ENCODE measurements around the gene TTLL1.
A peak's percentile ranks its signal among the peaks of the same experiment; 100 is the strongest.

Gene TTLL1

DNA sequence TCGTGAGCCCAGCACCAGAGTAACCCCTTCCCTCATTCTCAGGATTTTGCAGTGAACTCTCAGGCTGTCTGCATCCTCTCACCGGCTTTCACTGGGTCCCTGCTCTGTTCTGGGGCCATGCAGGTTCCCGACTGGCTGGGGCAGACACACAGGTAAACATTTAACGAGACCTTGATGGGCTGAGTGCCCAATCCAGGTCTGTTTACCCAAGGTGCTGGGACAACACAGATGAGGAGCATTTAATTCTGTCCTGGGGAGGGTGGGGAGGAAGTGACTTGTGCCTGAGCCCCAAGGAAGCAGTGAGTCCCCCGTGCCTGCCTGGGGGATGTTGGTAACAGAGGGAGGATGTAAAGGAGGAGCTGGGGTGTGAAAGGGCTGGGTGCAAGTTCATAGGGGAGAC is 25.8 kb upstream of the TTLL1 start:
- Histone ChIP-seq H4K20me1 (ENCODE audit: control insufficient read depth, insufficient read depth, low read depth, low read length) (no peaks in the 10 kb centered on the region), H3K27ac (ENCODE audit: low read depth, low read length) (no peak overlapping the region), H3K79me2 (ENCODE audit: control insufficient read depth, low read length) (no peaks in the 10 kb centered on the region)

DNA sequence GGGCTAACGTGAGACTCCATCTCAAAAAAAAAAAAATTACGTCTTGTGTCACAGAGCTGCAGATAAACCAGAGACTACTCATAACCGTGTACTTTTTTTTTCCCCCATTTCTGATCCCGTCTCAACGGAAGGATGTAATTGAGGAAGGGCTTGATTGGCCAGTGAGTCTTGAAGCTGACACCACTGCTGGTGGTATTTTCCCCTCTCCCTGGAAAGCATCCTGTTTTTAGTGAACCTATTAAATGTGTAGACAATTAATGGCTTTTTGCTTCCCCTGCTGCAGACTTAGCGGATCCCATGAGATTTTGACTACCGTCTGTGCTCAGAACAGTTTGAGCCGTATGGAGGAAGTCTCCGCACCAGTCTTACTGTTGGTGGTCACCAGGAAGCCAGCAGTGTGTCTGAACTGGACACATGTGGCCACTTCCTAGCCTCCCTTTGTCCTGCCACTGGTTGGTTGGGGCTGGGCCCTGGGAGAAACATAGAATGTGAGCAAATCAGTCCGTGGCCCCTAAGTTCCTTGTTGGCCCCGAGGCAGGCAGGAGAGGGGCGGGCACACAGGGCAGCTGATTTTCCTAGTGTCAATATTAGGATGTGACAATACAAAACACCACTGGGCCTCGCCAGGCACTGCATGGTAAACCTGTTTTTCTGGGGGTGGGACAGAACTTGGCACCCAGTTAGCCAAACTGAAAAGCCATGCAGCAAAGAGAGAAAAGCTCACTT is 24.5 kb upstream of the TTLL1 start:
- Histone ChIP-seq H4K20me1 (ENCODE audit: control insufficient read depth, insufficient read depth, low read depth, low read length) (no peaks in the 10 kb centered on the region), H3K4me3 (ENCODE audit: low read length) (no peak overlapping the region), H3K36me3 (ENCODE audit: control insufficient read depth, low read length) (no peaks in the 10 kb centered on the region)

More for the DNA sequence above, 25.8 kb upstream of the TTLL1 start:
- H3F3A ChIP-seq (ENCODE audit: control insufficient read depth, insufficient read depth) = no peaks in the 10 kb centered on the region
- H3K27me3 ChIP-seq (ENCODE audit: control insufficient read depth, low read length) = peaks cover 55% of the 10 kb centered on the region
- no peaks in the 10 kb centered on the region for H3K9me2 ChIP-seq (replicated peaks; ENCODE audit: control insufficient read depth, low read length)
- no peak for TF ChIP-seq EZH2phosphoT487 (IDR thresholded peaks at IDR 0.05; ENCODE audit: borderline replicate concordance, low read length)
- TF ChIP-seq, protein P1, sequence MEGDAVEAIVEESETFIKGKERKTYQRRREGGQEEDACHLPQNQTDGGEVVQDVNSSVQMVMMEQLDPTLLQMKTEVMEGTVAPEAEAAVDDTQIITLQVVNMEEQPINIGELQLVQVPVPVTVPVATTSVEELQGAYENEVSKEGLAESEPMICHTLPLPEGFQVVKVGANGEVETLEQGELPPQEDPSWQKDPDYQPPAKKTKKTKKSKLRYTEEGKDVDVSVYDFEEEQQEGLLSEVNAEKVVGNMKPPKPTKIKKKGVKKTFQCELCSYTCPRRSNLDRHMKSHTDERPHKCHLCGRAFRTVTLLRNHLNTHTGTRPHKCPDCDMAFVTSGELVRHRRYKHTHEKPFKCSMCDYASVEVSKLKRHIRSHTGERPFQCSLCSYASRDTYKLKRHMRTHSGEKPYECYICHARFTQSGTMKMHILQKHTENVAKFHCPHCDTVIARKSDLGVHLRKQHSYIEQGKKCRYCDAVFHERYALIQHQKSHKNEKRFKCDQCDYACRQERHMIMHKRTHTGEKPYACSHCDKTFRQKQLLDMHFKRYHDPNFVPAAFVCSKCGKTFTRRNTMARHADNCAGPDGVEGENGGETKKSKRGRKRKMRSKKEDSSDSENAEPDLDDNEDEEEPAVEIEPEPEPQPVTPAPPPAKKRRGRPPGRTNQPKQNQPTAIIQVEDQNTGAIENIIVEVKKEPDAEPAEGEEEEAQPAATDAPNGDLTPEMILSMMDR (IDR thresholded peaks at IDR 0.05; ENCODE audit: low read depth, low read length, poor library complexity, severe bottlenecking) = no peak
- H3K9me3 ChIP-seq (ENCODE audit: control insufficient read depth, insufficient read depth, low read length) = no peaks in the 10 kb centered on the region
- no peak overlapping the region for H3K4me3 ChIP-seq (ENCODE audit: low read length)
- no peaks in the 10 kb centered on the region for H3K36me3 ChIP-seq (ENCODE audit: control insufficient read depth, low read length)
- H3K4me2 ChIP-seq (ENCODE audit: low read length) = no peak overlapping the region
- H3K4me1 ChIP-seq (ENCODE audit: control insufficient read depth, low read length) = peaks cover 57% of the 10 kb centered on the region

DNA sequence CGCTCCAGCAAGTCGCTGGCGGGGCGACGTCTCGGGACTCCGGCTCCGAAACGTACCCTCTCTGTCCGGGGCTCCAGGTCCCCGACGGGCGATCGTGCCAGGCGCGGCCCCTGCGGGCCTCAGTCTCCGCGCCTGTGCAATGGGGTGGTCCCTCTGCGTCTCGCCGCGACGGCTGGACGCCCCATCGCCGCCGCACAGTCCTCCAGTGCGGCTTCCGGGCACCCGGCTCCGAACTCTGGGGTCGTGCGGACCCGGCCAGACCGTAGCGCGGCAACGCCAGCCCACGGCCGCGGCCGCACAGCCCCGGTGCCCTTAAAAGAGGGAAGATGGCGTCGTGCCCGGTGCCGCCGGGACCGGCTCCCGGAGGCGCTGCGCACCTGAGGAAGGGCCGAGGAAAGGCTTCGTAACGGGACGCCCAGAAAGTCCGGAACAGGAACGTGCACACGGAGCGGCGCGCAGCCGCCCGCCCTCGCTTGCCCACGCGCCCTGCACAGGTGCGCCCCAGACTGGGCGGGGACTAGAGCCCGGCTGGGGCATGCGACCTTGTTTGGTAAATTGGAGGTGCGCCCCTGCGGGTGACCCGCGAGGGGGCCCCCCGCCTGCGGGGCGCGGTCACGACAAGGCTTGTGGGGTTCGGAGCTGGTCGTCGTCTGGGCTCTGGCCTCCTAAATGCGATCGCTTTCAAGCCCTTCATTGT is 21.9 kb upstream of the TTLL1 start:
- no peaks in the 10 kb centered on the region for H4K20me1 ChIP-seq (ENCODE audit: control insufficient read depth, insufficient read depth, low read depth, low read length)
- no peaks in the 10 kb centered on the region for H3K9me2 ChIP-seq (replicated peaks; ENCODE audit: control insufficient read depth, low read length)
- no peaks in the 10 kb centered on the region for H3F3A ChIP-seq (ENCODE audit: control insufficient read depth, insufficient read depth)
- H3K4me1 ChIP-seq (ENCODE audit: control insufficient read depth, low read length) = peaks cover 32% of the 10 kb centered on the region
- peaks cover 62% of the 10 kb centered on the region for H3K27me3 ChIP-seq (ENCODE audit: control insufficient read depth, low read length)
- peak overlapping the region; percentile 98 for H3K4me2 ChIP-seq (ENCODE audit: low read length)
- no peaks in the 10 kb centered on the region for H3K9me3 ChIP-seq (ENCODE audit: control insufficient read depth, insufficient read depth, low read length)
- TF ChIP-seq, protein P1 (IDR thresholded peaks at IDR 0.05; ENCODE audit: low read depth, low read length, poor library complexity, severe bottlenecking) = no peak
- TF ChIP-seq EZH2phosphoT487 (IDR thresholded peaks at IDR 0.05; ENCODE audit: borderline replicate concordance, low read length) = peak; percentile 84; the same call in 1 of the 2 replicates
- H3K36me3 ChIP-seq (ENCODE audit: control insufficient read depth, low read length) = no peaks in the 10 kb centered on the region
- peak overlapping the region; percentile 84 for H3K4me3 ChIP-seq (ENCODE audit: low read length)
- no peaks in the 10 kb centered on the region for H3K79me2 ChIP-seq (ENCODE audit: control insufficient read depth, low read length)
- H3K27ac ChIP-seq (ENCODE audit: low read depth, low read length) = no peak overlapping the region

More for the DNA sequence above, 24.5 kb upstream of the TTLL1 start:
- Histone ChIP-seq H3F3A (ENCODE audit: control insufficient read depth, insufficient read depth) (no peaks in the 10 kb centered on the region), H3K27me3 (ENCODE audit: control insufficient read depth, low read length) (peaks cover 66% of the 10 kb centered on the region), H3K79me2 (ENCODE audit: control insufficient read depth, low read length) (no peaks in the 10 kb centered on the region), H3K4me2 (ENCODE audit: low read length) (no peak overlapping the region), H3K27ac (ENCODE audit: low read depth, low read length) (no peak overlapping the region), H3K4me1 (ENCODE audit: control insufficient read depth, low read length) (peaks cover 47% of the 10 kb centered on the region), H3K9me3 (ENCODE audit: control insufficient read depth, insufficient read depth, low read length) (no peaks in the 10 kb centered on the region), H3K9me2 (replicated peaks; ENCODE audit: control insufficient read depth, low read length) (no peaks in the 10 kb centered on the region)
- TF ChIP-seq, protein P1 (IDR thresholded peaks at IDR 0.05; ENCODE audit: low read depth, low read length, poor library complexity, severe bottlenecking) = no peak
- no peak for TF ChIP-seq EZH2phosphoT487 (IDR thresholded peaks at IDR 0.05; ENCODE audit: borderline replicate concordance, low read length)

Measured in DOHH2 (cell line).